RWPE2 (cell line): ENCODE results near the gene YES1.

Experiments used
- ATAC-seq: fragments of 200-7000 bp; cut with Tn5 transposase; 3 replicates; pipeline ENCODE4 v1.9.1; 2021; ENCODE audit warnings: low read depth
- DNase-seq: peaks from one replicate; pipeline ENCODE4 v3.0.0-alpha.2; 2020; ENCODE audit warnings: low spot score
- H3K27ac ChIP-seq: fragments of 450-650 bp; 2 replicates; pipeline ENCODE4 v1.5.1; 2017; ENCODE audit warnings: mild to moderate bottlenecking; ENCODE audit not compliant: poor library complexity, severe bottlenecking
- H3K27me3 ChIP-seq: fragments of 250-450 bp; sonication (Bioruptor Pico); 2 replicates; pipeline ENCODE4 v1.5.1; 2021; ENCODE audit warnings: mild to moderate bottlenecking, moderate library complexity; ENCODE audit not compliant: insufficient read depth, poor library complexity, severe bottlenecking
- H3K36me3 ChIP-seq: fragments of 250-450 bp; sonication (Bioruptor Pico); 2 replicates; pipeline ENCODE4 v1.5.1; 2020; ENCODE audit warnings: low read depth, mild to moderate bottlenecking, moderate library complexity
- H3K4me1 ChIP-seq: fragments of 250-450 bp; sonication (Bioruptor Pico); 2 replicates; pipeline ENCODE4 v1.5.1; 2021; ENCODE audit warnings: mild to moderate bottlenecking, moderate library complexity; ENCODE audit not compliant: insufficient read depth, poor library complexity, severe bottlenecking
- H3K4me3 ChIP-seq: fragments of 250-450 bp; sonication (Bioruptor Pico); 2 replicates; pipeline ENCODE4 v1.5.1; 2021; ENCODE audit warnings: mild to moderate bottlenecking, moderate library complexity; ENCODE audit not compliant: severe bottlenecking
- H3K9me3 ChIP-seq: fragments of 250-450 bp; sonication (Bioruptor Pico); 2 replicates; pipeline ENCODE4 v1.5.1; 2021; ENCODE audit warnings: mild to moderate bottlenecking, moderate library complexity; ENCODE audit not compliant: severe bottlenecking
- TF ChIP-seq, protein P1 (sequence below): fragments of 450-650 bp; IDR thresholded peaks from one replicate; pipeline ENCODE4 v1.5.1; 2017; ENCODE audit warnings: mild to moderate bottlenecking, moderate library complexity; ENCODE audit not compliant: poor library complexity, severe bottlenecking

YES1 gene

DNA sequence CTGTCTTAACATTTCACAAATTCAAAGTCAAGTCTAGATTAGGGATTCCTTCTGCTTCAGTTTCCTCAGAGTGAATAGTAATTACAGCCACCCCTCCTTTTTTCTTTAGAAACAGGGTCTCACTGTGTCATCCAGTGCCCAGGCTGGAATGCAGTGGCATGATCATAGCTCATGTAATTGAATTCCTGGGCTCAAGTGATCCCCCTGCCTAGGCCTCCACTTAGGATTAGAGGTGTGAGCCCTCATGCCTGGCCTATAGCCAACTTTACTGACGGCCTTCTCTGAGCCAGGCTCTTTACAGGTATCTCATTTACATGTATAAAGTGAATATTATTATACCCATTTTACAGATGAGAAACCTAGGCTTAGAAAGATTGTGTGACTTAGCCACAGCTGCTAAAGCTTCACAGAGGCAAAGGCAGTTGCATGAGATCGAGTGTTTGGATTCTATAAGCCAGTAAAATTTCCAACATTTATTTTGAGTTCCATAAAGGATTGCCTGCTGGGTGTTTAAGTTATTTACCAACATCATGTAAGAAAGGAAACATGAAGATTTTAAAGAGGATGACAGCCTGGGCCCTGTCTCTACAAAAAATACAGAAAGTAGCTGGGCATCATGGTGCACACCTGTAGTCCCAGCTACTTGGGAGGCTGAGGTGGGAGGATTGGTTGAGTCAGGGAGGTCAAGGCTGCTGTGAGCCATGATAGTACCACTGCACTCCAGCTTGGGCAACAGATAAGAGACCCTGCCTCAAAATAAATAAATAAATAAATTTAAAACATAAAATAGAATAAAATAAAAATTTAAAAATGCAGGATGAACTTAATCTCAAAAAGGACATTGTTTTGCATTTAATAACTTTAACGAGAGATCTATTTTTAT is 101.4 kb downstream of the YES1 start:
- DNase-seq = no peak
- Histone ChIP-seq H3K27ac (peak overlapping the region; percentile 62), H3K4me3 (peak overlapping the region; percentile 56), H3K27me3 (no peaks in the 10 kb centered on the region), H3K36me3 (peaks cover 30% of the 10 kb centered on the region), H3K4me1 (peaks cover 10% of the 10 kb centered on the region), H3K9me3 (no peaks in the 10 kb centered on the region)
- TF ChIP-seq, protein P1, sequence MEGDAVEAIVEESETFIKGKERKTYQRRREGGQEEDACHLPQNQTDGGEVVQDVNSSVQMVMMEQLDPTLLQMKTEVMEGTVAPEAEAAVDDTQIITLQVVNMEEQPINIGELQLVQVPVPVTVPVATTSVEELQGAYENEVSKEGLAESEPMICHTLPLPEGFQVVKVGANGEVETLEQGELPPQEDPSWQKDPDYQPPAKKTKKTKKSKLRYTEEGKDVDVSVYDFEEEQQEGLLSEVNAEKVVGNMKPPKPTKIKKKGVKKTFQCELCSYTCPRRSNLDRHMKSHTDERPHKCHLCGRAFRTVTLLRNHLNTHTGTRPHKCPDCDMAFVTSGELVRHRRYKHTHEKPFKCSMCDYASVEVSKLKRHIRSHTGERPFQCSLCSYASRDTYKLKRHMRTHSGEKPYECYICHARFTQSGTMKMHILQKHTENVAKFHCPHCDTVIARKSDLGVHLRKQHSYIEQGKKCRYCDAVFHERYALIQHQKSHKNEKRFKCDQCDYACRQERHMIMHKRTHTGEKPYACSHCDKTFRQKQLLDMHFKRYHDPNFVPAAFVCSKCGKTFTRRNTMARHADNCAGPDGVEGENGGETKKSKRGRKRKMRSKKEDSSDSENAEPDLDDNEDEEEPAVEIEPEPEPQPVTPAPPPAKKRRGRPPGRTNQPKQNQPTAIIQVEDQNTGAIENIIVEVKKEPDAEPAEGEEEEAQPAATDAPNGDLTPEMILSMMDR = no peak
- no peak for ATAC-seq

DNA sequence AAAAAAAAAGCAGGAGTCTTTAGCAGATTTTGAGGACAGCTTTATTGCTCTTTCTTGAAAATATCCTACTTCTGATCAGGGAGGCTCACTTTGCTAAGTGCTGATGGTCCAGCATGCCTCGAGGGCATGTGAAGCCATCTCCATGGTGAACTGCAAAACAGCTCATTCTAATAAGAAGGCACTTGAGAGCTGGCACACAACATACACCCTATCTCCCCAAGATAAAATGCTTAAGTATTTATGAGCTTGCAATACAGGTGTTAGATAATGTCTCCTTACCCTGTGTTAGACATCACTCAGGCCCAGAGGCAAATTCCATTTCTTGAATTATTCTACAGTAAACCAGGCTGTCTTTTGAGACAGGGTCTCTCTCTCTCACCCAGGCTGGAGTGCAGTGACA is 102.3 kb downstream of the YES1 start:
- H3K4me1 ChIP-seq = peaks cover 5% of the 10 kb centered on the region
- H3K27ac ChIP-seq = no peak overlapping the region
- no peaks in the 10 kb centered on the region for H3K9me3 ChIP-seq
- H3K36me3 ChIP-seq = peaks cover 39% of the 10 kb centered on the region
- TF ChIP-seq, protein P1 = no peak
- H3K27me3 ChIP-seq = no peaks in the 10 kb centered on the region
- DNase-seq = no peak
- no peak for ATAC-seq
- H3K4me3 ChIP-seq = no peak overlapping the region

DNA sequence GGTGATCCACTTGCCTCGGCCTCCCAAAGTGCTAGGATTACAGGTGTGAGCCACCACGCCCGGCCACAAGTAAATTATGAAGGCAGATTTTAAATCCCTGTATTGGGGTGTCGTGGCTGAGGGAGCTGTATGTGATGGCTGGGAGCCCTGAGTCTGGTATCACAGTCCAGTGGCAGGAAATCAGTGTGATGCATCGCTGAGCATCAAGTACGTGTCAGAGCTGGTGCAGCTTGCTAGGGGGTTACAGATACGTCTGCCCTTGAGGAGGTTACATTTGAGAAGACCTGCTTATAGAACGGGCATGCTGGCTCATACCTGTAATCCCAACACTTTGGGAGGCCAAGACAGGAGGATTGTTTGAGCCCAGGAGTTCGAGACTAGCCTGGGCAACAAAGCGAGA is 103.9 kb downstream of the YES1 start:
- no peak for ATAC-seq
- TF ChIP-seq, protein P1 = no peak
- no peak for DNase-seq
- Histone ChIP-seq H3K4me1 (peaks cover 16% of the 10 kb centered on the region), H3K4me3 (no peak overlapping the region), H3K27me3 (no peaks in the 10 kb centered on the region), H3K36me3 (peaks cover 41% of the 10 kb centered on the region), H3K27ac (no peak overlapping the region), H3K9me3 (no peaks in the 10 kb centered on the region)

DNA sequence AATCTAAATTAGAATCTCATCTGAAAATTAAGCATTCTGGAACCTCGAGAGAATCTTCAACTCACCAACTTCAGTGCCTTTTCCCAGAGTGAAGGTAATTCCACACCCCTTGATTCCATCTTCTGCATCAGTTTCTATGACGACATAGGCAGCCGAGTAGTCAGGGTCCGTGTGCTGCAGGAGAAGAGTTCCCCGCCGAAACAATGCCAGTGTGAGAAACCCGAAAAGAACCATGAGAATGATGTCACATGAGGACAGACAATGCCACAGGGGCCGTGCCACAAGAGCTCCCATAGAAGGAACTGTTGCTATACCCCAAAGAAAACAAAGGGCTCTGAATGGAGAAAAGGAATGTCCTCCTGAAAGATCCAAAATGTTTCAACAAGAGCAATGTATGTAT is 105.6 kb downstream of the YES1 start:
- TF ChIP-seq, protein P1 = no peak
- Histone ChIP-seq H3K27ac (no peak overlapping the region), H3K4me3 (no peak overlapping the region), H3K36me3 (peaks cover 41% of the 10 kb centered on the region), H3K9me3 (no peaks in the 10 kb centered on the region), H3K27me3 (no peaks in the 10 kb centered on the region), H3K4me1 (peaks cover 25% of the 10 kb centered on the region)
- ATAC-seq = no peak
- DNase-seq = no peak

DNA sequence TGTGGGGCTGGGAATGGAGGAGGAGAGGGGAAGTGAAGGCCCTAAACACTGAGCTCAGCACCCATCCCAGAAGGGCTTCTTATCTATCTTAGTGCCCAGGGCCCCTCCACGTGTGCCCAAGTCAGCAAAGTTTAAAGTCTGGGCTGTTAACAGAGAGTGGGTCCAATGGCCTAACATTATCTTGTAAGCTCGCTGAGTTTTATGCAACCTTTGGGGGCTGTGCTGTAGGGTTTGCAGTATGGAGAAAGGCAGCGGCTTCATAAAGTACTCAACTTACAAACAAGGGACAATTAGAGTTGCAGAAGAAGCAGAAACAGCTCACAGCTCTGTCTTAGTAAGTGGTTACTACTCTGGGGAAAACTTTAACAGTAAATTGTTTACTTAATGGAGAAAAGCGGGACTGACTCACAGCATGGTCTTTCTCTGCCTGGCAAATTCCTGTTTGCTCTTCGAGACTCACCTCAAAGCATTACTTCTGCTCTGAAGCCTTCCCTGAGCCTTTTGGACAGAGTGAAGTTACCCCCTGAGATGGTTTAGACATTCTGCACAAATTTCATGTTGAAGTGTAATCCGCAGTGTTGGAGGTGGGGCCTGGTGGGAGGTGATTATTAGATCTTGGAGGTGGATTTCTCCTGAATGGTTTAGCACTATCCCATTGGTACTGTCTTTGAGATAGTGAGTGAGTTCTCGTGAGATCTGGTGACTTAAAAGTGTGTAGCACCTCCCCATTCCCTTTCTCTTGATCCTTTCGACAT is 108.7 kb downstream of the YES1 start:
- peak; percentile 82 for ATAC-seq
- DNase-seq = no peak
- no peaks in the 10 kb centered on the region for H3K9me3 ChIP-seq
- H3K27ac ChIP-seq = peak overlapping the region; percentile 92
- peaks cover 50% of the 10 kb centered on the region for H3K36me3 ChIP-seq
- TF ChIP-seq, protein P1 = no peak
- H3K27me3 ChIP-seq = no peaks in the 10 kb centered on the region
- H3K4me1 ChIP-seq = peaks cover 34% of the 10 kb centered on the region
- H3K4me3 ChIP-seq = no peak overlapping the region
